Loucy (cell line): ENCODE measurements around the gene SLC25A21.

Source experiments
- H2AFZ ChIP-seq: fragments of 200-600 bp; sonication (generic); 2 replicates; pipeline ENCODE4 v1.6.0; 2016; ENCODE audit warnings: antibody characterized with exemption, mild to moderate bottlenecking, low read length, moderate library complexity
- H3F3A ChIP-seq: fragments of 200-600 bp; 2 replicates; pipeline ENCODE4 v1.6.0; 2016; ENCODE audit warnings: antibody characterized with exemption, low read depth, mild to moderate bottlenecking
- H3K27me3 ChIP-seq: fragments of 200-600 bp; sonication (generic); 2 replicates; pipeline ENCODE4 v1.6.1; 2014; ENCODE audit warnings: low read length, mild to moderate bottlenecking; ENCODE audit not compliant: insufficient read depth, poor library complexity, severe bottlenecking
- H3K36me3 ChIP-seq: fragments of 200-600 bp; sonication (generic); 2 replicates; pipeline ENCODE4 v1.6.1; 2016; ENCODE audit warnings: low read length; ENCODE audit not compliant: insufficient read depth
- H3K4me1 ChIP-seq: fragments of 200-600 bp; sonication (generic); 2 replicates; pipeline ENCODE4 v1.5.1; 2014; ENCODE audit warnings: low read length, mild to moderate bottlenecking; ENCODE audit not compliant: insufficient read depth, poor library complexity, severe bottlenecking
- H3K4me2 ChIP-seq: fragments of 200-600 bp; sonication (generic); 2 replicates; pipeline ENCODE4 v1.6.0; 2014; ENCODE audit warnings: antibody characterized with exemption, low read length, low read depth, mild to moderate bottlenecking; ENCODE audit not compliant: poor library complexity, severe bottlenecking
- H3K4me3 ChIP-seq: fragments of 200-600 bp; sonication (generic); 2 replicates; pipeline ENCODE4 v1.5.1; 2014; ENCODE audit warnings: low read length, mild to moderate bottlenecking, mixed read lengths; ENCODE audit not compliant: poor library complexity, severe bottlenecking
- H3K79me2 ChIP-seq: fragments of 200-600 bp; sonication (generic); 2 replicates; pipeline ENCODE4 v1.6.1; 2014; ENCODE audit warnings: low read length; ENCODE audit not compliant: insufficient read depth
- H3K9ac ChIP-seq: fragments of 200-600 bp; sonication (generic); 2 replicates; pipeline ENCODE4 v1.6.0; 2014; ENCODE audit warnings: mild to moderate bottlenecking, low read depth, low read length, moderate library complexity; ENCODE audit not compliant: poor library complexity, severe bottlenecking
- H3K9me2 ChIP-seq: fragments of 200-600 bp; sonication (generic); replicated peaks from 2 replicates; pipeline ENCODE4 v1.6.1; 2016; ENCODE audit warnings: low read depth, low read length, mixed read lengths
- H3K9me3 ChIP-seq: fragments of 200-600 bp; sonication (generic); 2 replicates; pipeline ENCODE4 v1.6.1; 2014; ENCODE audit warnings: mild to moderate bottlenecking, antibody characterized with exemption, low read length, low read depth; ENCODE audit not compliant: insufficient read depth
- H4K20me1 ChIP-seq: fragments of 200-600 bp; sonication (generic); 2 replicates; pipeline ENCODE4 v1.6.0; 2014; ENCODE audit warnings: antibody characterized with exemption, low read length, mild to moderate bottlenecking; ENCODE audit not compliant: insufficient read depth, poor library complexity, severe bottlenecking
- EZH2phosphoT487 ChIP-seq: fragments of 200-600 bp; IDR thresholded peaks from 2 replicates; pipeline ENCODE4 v1.6.1; 2018; ENCODE audit warnings: antibody characterized with exemption, mild to moderate bottlenecking, moderate library complexity, borderline replicate concordance
- TF ChIP-seq, protein P1 (sequence below): fragments of 200-600 bp; sonication (generic); conservative IDR thresholded peaks from 2 replicates; pipeline ENCODE4 v1.5.1; 2014; ENCODE audit warnings: mild to moderate bottlenecking, antibody characterized with exemption, low read length

The SLC25A21 gene

DNA sequence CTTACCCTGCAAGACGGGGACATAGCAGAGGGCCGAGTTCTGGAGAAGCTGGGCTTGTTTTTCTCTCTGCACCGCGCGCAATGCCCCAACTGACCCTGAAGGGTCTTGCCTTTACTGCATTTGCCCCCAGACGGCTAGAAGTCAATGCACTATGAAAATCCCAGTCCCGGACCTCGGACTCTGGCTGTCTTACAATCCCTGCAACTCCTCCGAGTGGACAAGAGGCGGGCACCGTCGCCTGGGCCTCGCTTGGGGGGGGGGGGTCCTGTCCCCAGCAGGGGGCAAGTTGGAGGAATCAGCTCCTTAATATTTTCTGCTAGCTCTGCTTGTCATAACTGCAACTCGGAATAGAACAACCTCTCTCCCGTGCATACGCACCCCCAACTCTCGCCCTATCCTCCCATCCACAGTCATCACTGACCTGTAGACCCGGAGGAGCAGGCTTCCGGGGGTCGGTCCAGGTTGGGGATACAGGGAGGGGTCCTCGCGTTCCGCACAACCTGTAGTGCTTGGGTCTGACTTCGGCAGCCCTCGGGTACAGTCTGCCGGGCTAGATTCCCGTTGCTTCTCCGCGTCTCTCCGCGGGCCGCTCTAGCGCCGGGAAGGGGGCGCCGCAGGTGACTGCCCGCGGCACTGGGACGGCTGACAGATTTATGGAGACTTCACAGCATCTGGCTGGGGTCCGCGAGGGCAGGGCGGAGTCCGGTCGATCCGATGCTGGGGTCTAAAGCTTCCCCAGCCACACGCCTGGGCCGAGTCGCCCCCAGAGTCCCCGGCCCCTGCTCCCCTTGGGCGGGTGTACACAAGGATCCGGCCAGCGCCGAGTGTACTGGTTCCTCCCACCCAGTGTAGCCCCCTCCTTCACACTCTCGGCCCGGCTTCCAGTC is 514.0 kb downstream of the SLC25A21 start:
- Histone ChIP-seq H3K4me1 (no peaks in the 10 kb centered on the region), H3K4me3 (no peak overlapping the region), H4K20me1 (no peaks in the 10 kb centered on the region), H3K9ac (no peak overlapping the region), H2AFZ (no peak overlapping the region), H3K9me3 (no peaks in the 10 kb centered on the region), H3F3A (no peaks in the 10 kb centered on the region), H3K27me3 (no peaks in the 10 kb centered on the region), H3K4me2 (no peak overlapping the region), H3K9me2 (no peaks in the 10 kb centered on the region), H3K79me2 (no peaks in the 10 kb centered on the region), H3K36me3 (no peaks in the 10 kb centered on the region)
- no peak for TF ChIP-seq EZH2phosphoT487
- TF ChIP-seq, protein P1, sequence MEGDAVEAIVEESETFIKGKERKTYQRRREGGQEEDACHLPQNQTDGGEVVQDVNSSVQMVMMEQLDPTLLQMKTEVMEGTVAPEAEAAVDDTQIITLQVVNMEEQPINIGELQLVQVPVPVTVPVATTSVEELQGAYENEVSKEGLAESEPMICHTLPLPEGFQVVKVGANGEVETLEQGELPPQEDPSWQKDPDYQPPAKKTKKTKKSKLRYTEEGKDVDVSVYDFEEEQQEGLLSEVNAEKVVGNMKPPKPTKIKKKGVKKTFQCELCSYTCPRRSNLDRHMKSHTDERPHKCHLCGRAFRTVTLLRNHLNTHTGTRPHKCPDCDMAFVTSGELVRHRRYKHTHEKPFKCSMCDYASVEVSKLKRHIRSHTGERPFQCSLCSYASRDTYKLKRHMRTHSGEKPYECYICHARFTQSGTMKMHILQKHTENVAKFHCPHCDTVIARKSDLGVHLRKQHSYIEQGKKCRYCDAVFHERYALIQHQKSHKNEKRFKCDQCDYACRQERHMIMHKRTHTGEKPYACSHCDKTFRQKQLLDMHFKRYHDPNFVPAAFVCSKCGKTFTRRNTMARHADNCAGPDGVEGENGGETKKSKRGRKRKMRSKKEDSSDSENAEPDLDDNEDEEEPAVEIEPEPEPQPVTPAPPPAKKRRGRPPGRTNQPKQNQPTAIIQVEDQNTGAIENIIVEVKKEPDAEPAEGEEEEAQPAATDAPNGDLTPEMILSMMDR: no peak

DNA sequence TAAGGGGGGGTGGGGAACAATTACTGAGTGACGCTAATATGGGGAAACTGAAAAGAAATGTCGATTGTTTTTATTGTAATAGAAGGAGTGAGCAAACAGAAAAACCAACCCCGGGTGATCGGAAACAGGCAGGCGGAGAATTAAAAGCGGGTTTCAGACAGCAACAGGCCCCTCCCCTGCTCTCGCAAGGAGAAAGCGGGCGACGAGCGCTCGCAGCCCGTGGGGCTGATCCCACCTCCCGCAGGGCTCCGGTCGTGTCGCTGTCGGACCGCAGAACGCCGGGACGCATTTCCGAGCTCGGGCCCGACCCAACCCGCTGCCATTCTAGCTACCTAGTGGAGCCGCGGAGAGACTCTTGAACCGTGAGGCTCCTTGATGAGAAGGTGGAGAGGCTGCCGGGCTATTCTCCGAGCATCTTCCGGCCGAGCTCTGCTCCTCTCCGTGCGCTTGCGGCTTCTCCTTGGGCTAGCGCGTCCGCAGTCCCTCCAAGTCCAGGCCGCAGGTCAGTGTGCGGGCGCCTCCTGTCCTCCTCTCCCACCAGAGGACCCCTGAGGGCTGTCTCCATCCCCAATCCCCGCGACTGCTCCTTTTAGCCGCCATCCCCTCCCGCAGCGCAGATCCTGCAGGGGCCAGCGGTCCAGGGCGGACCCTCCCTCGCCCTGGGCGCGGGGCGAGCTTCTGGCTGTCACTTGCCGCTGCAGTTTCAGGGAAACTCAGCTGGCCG is 514.8 kb downstream of the SLC25A21 start:
- no peaks in the 10 kb centered on the region for H3F3A ChIP-seq
- no peaks in the 10 kb centered on the region for H3K27me3 ChIP-seq
- no peaks in the 10 kb centered on the region for H3K4me1 ChIP-seq
- H3K79me2 ChIP-seq: no peaks in the 10 kb centered on the region
- TF ChIP-seq, protein P1: no peak
- H3K9me2 ChIP-seq: no peaks in the 10 kb centered on the region
- no peaks in the 10 kb centered on the region for H3K9me3 ChIP-seq
- H3K4me3 ChIP-seq: no peak overlapping the region
- no peak overlapping the region for H3K4me2 ChIP-seq
- H3K9ac ChIP-seq: no peak overlapping the region
- H2AFZ ChIP-seq: no peak overlapping the region
- H3K36me3 ChIP-seq: no peaks in the 10 kb centered on the region
- no peaks in the 10 kb centered on the region for H4K20me1 ChIP-seq

DNA sequence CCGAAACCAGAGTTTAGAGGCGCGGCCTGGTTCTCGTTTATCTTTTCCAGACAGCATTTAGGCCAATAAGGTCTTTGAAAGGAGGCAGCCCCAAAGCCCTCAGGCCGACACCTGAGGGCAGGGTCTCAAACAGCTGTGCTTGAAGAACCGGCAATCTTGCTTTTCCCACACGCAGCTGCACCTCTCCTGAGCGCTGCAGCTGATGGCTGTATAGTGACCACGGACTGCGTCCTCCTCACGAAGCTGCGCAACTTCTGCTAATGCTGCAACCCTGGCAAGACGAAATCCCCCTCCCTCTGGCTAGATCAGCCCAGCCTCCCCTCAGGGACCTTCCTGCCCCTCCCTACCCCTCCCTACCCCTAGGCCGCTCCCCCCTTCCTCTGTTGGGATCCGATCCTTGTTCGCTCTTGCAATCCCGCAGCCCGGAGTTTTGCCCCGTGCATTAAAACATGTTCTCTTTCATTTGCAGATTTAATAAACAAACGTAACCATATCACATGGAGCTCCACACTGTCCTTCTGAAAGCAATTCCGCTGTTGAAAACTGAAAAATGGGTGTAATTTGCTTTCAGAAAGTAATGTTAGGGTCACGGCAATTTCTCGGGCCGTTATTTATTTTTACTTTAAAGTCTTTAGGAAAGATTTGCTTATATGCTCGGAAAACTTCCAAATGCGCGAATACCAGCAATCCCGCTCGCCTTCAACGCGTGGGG is 515.6 kb downstream of the SLC25A21 start:
- no peak overlapping the region for H2AFZ ChIP-seq
- TF ChIP-seq EZH2phosphoT487: no peak
- TF ChIP-seq, protein P1: no peak
- no peaks in the 10 kb centered on the region for H3F3A ChIP-seq
- no peak overlapping the region for H3K4me3 ChIP-seq
- H3K36me3 ChIP-seq: no peaks in the 10 kb centered on the region
- no peaks in the 10 kb centered on the region for H3K27me3 ChIP-seq
- H3K9me3 ChIP-seq: no peaks in the 10 kb centered on the region
- no peaks in the 10 kb centered on the region for H3K9me2 ChIP-seq
- no peak overlapping the region for H3K4me2 ChIP-seq
- no peak overlapping the region for H3K9ac ChIP-seq
- H4K20me1 ChIP-seq: no peaks in the 10 kb centered on the region
- no peaks in the 10 kb centered on the region for H3K79me2 ChIP-seq
- H3K4me1 ChIP-seq: no peaks in the 10 kb centered on the region
